Glutamatergic neuron (in vitro differentiated cells): Measurements from ENCODE around the gene PPM1N. TPM values are rescaled to one million over a fixed set of nuclear protein-coding genes. Genes with fewer than 3 reads are reported as not detected.

ENCODE experiments used
- DNase-seq: peaks from one replicate; pipeline ENCODE4 v3.0.0; 2022
- H3K27ac Mint-ChIP-seq: one replicate; pipeline ENCODE4 v1.8.0; 2020; ENCODE audit warnings: mild to moderate bottlenecking, mixed read lengths, inconsistent platforms; ENCODE audit not compliant: unreplicated experiment
- H3K27me3 Mint-ChIP-seq: one replicate; pipeline ENCODE4 v1.8.0; 2020; ENCODE audit warnings: mild to moderate bottlenecking, moderate library complexity, mixed read lengths, inconsistent platforms; ENCODE audit not compliant: unreplicated experiment
- H3K36me3 Mint-ChIP-seq: one replicate; pipeline ENCODE4 v1.8.0; 2020; ENCODE audit warnings: mild to moderate bottlenecking, mixed read lengths, inconsistent platforms; ENCODE audit not compliant: unreplicated experiment
- H3K4me1 Mint-ChIP-seq: one replicate; pipeline ENCODE4 v1.8.0; 2020; ENCODE audit warnings: mild to moderate bottlenecking, low read depth, mixed read lengths, inconsistent platforms; ENCODE audit not compliant: unreplicated experiment
- H3K4me3 Mint-ChIP-seq: one replicate; pipeline ENCODE4 v1.8.0; 2020; ENCODE audit warnings: mild to moderate bottlenecking, mixed read lengths, inconsistent platforms; ENCODE audit not compliant: unreplicated experiment
- H3K9me3 Mint-ChIP-seq: one replicate; pipeline ENCODE4 v1.8.0; 2020; ENCODE audit warnings: mild to moderate bottlenecking, moderate library complexity, mixed read lengths, inconsistent platforms; ENCODE audit not compliant: unreplicated experiment
- total RNA-seq: library from RNA; stranded (reverse); fragmentation: NEBNext Ultra II Directional; extraction: Animal tissue kit (Norgen Biotek cat#: 25700); gene quantifications from one replicate; pipeline ENCODE4 v1.2.1, GENCODE V29; 2021; ENCODE audit not compliant: unreplicated experiment
- TF ChIP-seq, protein P1 (sequence below): fragments of 200-600 bp; sonication (generic); IDR thresholded peaks from one replicate; pipeline ENCODE4 v1.5.0; 2021; ENCODE audit not compliant: partially characterized antibody, unreplicated experiment

PPM1N gene
- total RNA-seq, 1 donor from 2014 or later = 6.6 TPM

DNA sequence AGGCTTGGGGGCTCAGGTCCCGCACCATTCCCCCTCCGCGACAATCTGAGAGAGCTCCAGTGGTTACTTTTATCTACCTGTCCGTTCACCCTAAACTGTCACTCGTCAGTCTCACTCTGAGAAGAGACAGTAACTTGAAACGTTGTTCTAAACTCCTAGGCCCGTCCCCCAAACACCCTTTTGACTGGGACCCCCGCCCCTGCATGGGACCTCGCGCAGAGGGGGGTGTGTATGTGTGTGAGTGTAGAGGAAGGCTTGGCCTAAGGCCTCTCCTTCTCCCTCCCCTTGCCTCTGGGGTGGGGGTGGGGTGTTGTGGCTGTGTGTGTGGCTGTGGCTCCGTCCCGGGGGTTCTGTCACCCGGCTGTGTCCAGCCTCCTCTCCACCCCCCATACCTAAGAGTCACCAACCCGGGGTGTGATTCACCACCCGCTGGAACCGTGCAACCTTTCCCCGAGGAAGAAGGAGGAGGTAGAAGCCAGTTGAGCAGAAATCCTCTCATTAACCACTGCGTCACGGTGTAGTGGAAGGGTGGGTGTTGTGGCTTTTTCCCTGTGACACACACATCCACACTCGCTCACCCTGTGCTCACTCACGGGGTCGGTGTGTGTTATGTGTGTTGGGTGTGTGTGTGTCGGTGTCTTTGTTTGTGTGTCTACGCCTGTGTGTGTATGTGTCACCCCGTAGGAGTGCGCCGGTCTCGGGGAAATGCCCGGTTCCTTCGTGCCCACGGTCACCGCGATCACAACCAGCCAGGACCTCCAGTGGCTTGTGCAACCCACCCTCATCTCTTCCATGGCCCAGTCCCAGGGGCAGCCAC lies 28.1 kb upstream of the PPM1N start:
- no peak for DNase-seq
- TF ChIP-seq, protein P1, sequence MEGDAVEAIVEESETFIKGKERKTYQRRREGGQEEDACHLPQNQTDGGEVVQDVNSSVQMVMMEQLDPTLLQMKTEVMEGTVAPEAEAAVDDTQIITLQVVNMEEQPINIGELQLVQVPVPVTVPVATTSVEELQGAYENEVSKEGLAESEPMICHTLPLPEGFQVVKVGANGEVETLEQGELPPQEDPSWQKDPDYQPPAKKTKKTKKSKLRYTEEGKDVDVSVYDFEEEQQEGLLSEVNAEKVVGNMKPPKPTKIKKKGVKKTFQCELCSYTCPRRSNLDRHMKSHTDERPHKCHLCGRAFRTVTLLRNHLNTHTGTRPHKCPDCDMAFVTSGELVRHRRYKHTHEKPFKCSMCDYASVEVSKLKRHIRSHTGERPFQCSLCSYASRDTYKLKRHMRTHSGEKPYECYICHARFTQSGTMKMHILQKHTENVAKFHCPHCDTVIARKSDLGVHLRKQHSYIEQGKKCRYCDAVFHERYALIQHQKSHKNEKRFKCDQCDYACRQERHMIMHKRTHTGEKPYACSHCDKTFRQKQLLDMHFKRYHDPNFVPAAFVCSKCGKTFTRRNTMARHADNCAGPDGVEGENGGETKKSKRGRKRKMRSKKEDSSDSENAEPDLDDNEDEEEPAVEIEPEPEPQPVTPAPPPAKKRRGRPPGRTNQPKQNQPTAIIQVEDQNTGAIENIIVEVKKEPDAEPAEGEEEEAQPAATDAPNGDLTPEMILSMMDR = no peak
- H3K27me3 Mint-ChIP-seq = peaks cover 21% of the 10 kb centered on the region
- no peaks in the 10 kb centered on the region for H3K36me3 Mint-ChIP-seq
- H3K4me3 Mint-ChIP-seq = peak overlapping the region; percentile 91
- peaks cover 6% of the 10 kb centered on the region for H3K9me3 Mint-ChIP-seq
- no peak overlapping the region for H3K27ac Mint-ChIP-seq
- peaks cover 10% of the 10 kb centered on the region for H3K4me1 Mint-ChIP-seq

DNA sequence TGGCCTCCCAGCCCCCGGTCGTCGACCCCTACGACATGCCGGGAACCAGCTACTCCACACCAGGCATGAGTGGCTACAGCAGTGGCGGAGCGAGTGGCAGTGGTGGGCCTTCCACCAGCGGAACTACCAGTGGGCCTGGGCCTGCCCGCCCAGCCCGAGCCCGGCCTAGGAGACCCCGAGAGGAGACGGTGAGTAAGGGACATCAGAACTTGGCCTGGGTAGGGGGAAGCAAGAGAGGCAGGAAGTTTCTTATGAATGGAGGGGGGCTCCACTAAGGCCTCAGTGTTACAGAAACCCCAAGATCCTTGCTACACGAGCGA lies 27.5 kb upstream of the PPM1N start:
- Mint-ChIP-seq H3K27ac (no peak overlapping the region), H3K4me1 (peaks cover 10% of the 10 kb centered on the region), H3K36me3 (no peaks in the 10 kb centered on the region), H3K4me3 (no peak overlapping the region), H3K27me3 (peaks cover 21% of the 10 kb centered on the region), H3K9me3 (peaks cover 6% of the 10 kb centered on the region)
- DNase-seq = no peak
- TF ChIP-seq, protein P1 = no peak

DNA sequence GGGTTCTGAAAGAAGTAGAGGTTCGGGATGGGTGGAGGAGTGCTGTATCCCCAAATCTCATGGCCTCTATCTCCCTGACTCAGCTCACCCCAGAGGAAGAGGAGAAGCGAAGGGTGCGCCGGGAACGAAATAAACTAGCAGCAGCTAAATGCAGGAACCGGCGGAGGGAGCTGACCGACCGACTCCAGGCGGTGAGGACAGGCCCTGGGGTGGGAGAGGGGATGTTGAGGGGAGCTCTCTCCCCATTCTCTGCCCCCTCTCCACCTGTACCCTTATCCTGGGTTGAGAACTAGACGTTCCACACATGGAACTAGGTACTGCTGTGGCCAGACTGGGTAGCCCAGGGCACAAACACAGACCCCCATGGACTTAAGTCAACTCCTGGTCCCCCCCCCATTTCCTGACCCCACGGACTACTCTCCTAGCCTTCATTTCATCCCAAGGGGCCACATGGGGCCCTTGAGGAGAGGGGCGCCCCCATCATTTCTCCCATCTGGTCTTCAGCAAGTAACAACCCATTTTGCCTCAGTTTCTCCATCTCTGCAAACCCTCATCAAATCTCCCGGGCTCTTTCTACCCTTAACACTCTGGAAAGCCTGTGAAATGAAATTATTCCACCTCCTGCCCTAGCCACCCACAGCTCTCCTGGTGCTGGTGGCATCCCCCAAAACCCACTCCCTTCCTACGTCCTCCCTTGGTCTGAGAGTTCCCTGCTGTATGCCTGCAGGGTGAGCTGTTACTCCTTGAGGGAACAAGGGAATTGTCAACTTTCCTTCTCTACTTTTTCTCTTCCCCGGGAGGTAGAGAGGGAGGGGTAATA lies 26.9 kb upstream of the PPM1N start:
- Mint-ChIP-seq H3K27me3 (peaks cover 21% of the 10 kb centered on the region), H3K4me1 (peaks cover 10% of the 10 kb centered on the region), H3K9me3 (peaks cover 6% of the 10 kb centered on the region), H3K27ac (no peak overlapping the region), H3K4me3 (no peak overlapping the region), H3K36me3 (no peaks in the 10 kb centered on the region)
- TF ChIP-seq, protein P1 = no peak
- DNase-seq = no peak

DNA sequence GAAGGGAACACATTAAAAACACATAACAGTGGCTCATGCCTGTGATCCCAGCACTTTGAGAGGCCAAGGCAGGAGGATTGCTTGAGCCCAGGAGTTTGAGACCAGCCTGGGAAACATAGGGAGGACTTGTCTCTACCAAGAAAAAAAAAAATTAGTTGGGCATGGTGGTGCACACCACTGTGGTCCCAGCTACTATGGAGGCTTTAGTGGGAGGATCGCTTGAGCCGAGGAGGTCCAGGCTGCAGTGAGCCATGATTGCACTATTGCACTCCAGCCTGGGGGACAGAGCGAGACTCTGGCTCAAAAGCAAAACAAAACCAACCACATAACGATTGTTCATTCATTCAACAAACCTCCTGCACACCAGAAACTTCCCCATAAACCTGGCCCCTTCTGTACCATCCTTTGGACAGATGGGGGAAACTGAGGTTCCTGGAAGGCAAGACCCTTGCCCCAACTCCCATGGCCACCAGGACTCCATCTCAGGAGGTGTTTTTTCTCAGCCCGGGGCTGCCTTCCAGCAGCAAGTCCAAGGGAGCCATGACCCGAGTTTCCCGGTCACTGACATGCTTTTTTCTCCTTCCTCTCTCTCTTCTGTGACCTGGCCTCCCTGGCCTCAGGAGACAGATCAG lies 26.2 kb upstream of the PPM1N start:
- H3K36me3 Mint-ChIP-seq = no peaks in the 10 kb centered on the region
- H3K4me1 Mint-ChIP-seq = peaks cover 10% of the 10 kb centered on the region
- H3K9me3 Mint-ChIP-seq = peaks cover 6% of the 10 kb centered on the region
- no peak overlapping the region for H3K27ac Mint-ChIP-seq
- TF ChIP-seq, protein P1 = no peak
- DNase-seq = no peak
- H3K4me3 Mint-ChIP-seq = peak overlapping the region; percentile 69
- peaks cover 21% of the 10 kb centered on the region for H3K27me3 Mint-ChIP-seq
